ENCODE measurements around the gene HPCAL1. TPM values are rescaled to one million over a fixed set of nuclear protein-coding genes. Genes with fewer than 3 reads are reported as not detected.

The HPCAL1 gene
- total RNA-seq, 6 experiments from 2014 or later = 23.1 to 68.8 (median 29.1) TPM

GRCh38 chr2:10255189-10256030, 47.3 kb upstream of the HPCAL1 start:
- Histone ChIP-seq H3K27me3 (no peaks in the 10 kb centered on the region), H3K27ac (no peak overlapping the region), H3K4me3 (no peak overlapping the region), H3K9me3 (no peaks in the 10 kb centered on the region), H3K4me1 (no peaks in the 10 kb centered on the region), H3K36me3 (no peaks in the 10 kb centered on the region)
- no peak for DNase-seq
- ATAC-seq = no peak
- intact Hi-C loops (cut with DNase I) = loop anchor here in 1 of 2 donors (10.0 kb wide), 1 partner anchor 61 kb away; no protein-coding TSS in a partner anchor
- no peak for TF ChIP-seq POLR2A (IDR thresholded peaks at IDR 0.05)
- TF ChIP-seq, protein P1, sequence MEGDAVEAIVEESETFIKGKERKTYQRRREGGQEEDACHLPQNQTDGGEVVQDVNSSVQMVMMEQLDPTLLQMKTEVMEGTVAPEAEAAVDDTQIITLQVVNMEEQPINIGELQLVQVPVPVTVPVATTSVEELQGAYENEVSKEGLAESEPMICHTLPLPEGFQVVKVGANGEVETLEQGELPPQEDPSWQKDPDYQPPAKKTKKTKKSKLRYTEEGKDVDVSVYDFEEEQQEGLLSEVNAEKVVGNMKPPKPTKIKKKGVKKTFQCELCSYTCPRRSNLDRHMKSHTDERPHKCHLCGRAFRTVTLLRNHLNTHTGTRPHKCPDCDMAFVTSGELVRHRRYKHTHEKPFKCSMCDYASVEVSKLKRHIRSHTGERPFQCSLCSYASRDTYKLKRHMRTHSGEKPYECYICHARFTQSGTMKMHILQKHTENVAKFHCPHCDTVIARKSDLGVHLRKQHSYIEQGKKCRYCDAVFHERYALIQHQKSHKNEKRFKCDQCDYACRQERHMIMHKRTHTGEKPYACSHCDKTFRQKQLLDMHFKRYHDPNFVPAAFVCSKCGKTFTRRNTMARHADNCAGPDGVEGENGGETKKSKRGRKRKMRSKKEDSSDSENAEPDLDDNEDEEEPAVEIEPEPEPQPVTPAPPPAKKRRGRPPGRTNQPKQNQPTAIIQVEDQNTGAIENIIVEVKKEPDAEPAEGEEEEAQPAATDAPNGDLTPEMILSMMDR (IDR thresholded peaks at IDR 0.05) = no peak
- WGBS (ENCODE audit: insufficient coverage, low coverage, low lambda C conversion rate, missing lambda C conversion rate) = 88% methylated on average over 4 of the region's 18 CpGs

- no peaks in the 10 kb centered on the region for H3K36me3 ChIP-seq
- no peak overlapping the region for H3K4me3 ChIP-seq
- no peaks in the 10 kb centered on the region for H3K9me3 ChIP-seq
- TF ChIP-seq, protein P1 (IDR thresholded peaks at IDR 0.05) = no peak
- TF ChIP-seq POLR2A (IDR thresholded peaks at IDR 0.05) = no peak
- ATAC-seq (no peak), DNase-seq (no peak)
- H3K27me3 ChIP-seq = no peaks in the 10 kb centered on the region
- H3K27ac ChIP-seq = no peak overlapping the region
- WGBS (ENCODE audit: insufficient coverage, low coverage, low lambda C conversion rate, missing lambda C conversion rate) = 58% methylated on average over 5 of the region's 15 CpGs
- intact Hi-C loops (cut with DNase I) = loop anchor here in 1 of 2 donors (10.0 kb wide), 1 partner anchor 61 kb away; no protein-coding TSS in a partner anchor
- H3K4me1 ChIP-seq = no peaks in the 10 kb centered on the region
Observed at GRCh38 chr2:10256031-10256514, 46.6 kb upstream of the HPCAL1 start.

DNA sequence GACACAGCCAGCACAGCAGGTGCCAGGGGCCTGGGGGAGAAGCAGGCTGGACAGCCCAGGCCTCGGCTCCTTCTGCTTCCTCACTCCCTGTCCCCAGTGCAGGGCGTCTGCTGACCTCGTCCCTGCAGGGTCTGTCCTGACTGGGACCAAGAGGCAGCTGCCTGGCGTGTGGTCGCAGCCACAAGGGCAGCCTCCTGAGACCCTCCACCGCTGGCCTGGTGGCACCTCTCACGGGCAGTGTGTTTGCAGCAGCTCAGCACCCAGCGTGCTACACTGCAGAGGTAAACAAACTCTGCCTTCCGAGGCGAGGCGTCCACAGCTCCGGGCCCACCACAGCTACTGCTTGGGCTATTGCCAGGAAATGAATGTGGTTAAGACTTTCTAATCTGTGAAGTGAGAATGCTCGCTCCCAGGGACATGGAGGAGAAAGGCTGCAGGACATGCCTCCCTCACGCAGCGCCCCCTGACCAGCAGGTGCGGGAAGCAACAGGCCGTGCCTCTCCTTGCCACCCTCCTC, 46.1 kb upstream of the HPCAL1 start:
- Histone ChIP-seq H3K4me3 (no peak overlapping the region), H3K36me3 (no peaks in the 10 kb centered on the region), H3K9me3 (no peaks in the 10 kb centered on the region), H3K27ac (no peak overlapping the region), H3K4me1 (no peaks in the 10 kb centered on the region), H3K27me3 (no peaks in the 10 kb centered on the region)
- DNase-seq = peak in 1 of 3 donors; percentile 41
- no peak for TF ChIP-seq POLR2A (IDR thresholded peaks at IDR 0.05)
- TF ChIP-seq, protein P1 (IDR thresholded peaks at IDR 0.05) = no peak
- WGBS (ENCODE audit: insufficient coverage, low coverage, low lambda C conversion rate, missing lambda C conversion rate) = no CpG with 5 or more reads among the region's 17 CpGs
- intact Hi-C loops (cut with DNase I) = loop anchor here in 1 of 2 donors (10.0 kb wide), 1 partner anchor 62 kb away; no protein-coding TSS in a partner anchor
- ATAC-seq = no peak

DNA sequence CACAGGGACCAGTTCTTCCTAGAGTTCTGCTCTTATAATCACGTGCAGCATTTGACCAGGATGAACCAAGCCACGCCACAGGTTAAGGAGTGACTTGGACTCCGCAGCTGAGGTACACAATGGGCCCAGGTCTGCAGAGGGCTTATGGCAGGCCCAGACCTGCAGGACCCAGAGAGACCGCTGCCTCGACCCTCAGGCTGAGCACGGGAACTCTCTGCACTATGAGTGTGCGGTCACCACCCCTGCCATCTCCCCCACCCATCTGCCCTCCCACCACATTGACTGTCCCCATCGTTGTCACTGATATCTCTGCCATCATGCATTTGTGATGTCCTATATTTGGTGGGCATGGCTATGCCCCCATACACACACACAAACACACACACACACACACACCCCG, 45.7 kb upstream of the HPCAL1 start:
- Histone ChIP-seq H3K36me3 (no peaks in the 10 kb centered on the region), H3K9me3 (no peaks in the 10 kb centered on the region), H3K4me3 (no peak overlapping the region), H3K27ac (no peak overlapping the region), H3K27me3 (no peaks in the 10 kb centered on the region), H3K4me1 (no peaks in the 10 kb centered on the region)
- ATAC-seq (no peak), DNase-seq (peak in 1 of 3 donors; percentile 31)
- intact Hi-C loops (cut with DNase I) = loop anchor here in 1 of 2 donors (10.0 kb wide), 1 partner anchor 62 kb away; no protein-coding TSS in a partner anchor
- 100% methylated on average over 2 of the region's 9 CpGs for WGBS (ENCODE audit: insufficient coverage, low coverage, low lambda C conversion rate, missing lambda C conversion rate)
- no peak for TF ChIP-seq POLR2A (IDR thresholded peaks at IDR 0.05)
- TF ChIP-seq, protein P1 (IDR thresholded peaks at IDR 0.05) = no peak

All from right lobe of liver (tissue), 6 donors.